ENCODE data around the gene CDO1.

Gene CDO1

DNA sequence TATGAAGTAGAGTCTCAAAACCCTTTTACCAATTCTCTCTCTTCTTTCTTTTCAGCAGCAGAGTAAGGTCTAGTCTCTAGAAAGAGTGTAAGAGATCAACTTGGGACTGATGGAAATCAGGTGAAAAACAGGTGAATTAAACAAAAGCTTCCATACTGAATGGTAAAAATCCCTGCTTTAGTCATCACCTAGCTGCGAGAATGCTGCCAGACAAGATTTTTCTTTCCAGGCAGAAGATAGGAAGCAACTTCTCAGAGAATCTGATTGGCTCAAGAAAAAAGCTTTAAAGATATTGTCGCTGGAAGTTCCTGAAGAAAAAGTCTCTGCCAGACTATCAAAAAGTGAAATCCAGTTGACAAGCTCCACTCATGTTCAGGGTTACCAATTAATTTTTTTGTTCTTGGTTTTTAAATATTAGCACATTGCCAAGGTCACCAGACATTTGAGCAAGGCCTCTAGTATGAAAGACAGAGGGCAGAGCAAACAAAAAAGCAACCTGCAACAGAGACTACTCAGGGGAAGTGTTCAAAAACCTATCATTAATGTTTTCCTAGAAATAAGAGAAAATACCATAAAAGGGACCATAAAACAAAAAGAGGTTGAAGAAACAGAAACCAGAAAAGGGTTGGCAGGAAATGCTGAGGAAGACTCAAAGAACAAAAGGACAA lies 9.3 kb downstream of the CDO1 start:
- no peak overlapping the region for H3K4me3 ChIP-seq (ENCODE audit: low read length)
- H3K27ac ChIP-seq (ENCODE audit: low read depth, low read length): no peak overlapping the region
- no peaks in the 10 kb centered on the region for H3K27me3 ChIP-seq (ENCODE audit: control insufficient read depth, insufficient read depth, low read length)
- no peaks in the 10 kb centered on the region for H3K4me1 ChIP-seq (ENCODE audit: control insufficient read depth, insufficient read depth, low read length)
- no peak overlapping the region for H3K9ac ChIP-seq (ENCODE audit: low read length)
- no peaks in the 10 kb centered on the region for H3K36me3 ChIP-seq (ENCODE audit: control insufficient read depth, insufficient read depth, low read length)

DNA sequence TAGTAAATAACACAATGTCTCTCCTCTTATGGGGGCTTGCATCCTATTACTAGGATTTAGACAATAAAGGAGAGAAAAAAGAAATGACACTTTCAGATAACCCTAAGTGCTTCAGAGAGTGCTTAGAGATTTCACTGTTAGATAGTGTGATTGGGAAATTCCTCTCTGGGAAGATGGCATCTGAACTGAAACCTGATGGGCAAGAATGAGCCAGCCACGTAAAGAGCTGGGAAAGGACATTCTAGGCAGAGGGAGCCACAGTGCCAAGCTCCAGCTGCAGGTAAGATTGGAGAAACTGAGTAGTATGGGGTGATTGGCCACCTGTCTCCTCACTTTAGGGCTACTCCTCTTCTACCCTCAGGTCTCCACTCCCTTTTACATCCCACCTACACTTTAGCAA lies 14.5 kb downstream of the CDO1 start:
- no peak overlapping the region for H3K9ac ChIP-seq (ENCODE audit: low read length)
- no peaks in the 10 kb centered on the region for H3K36me3 ChIP-seq (ENCODE audit: control insufficient read depth, insufficient read depth, low read length)
- no peaks in the 10 kb centered on the region for H3K27me3 ChIP-seq (ENCODE audit: control insufficient read depth, insufficient read depth, low read length)
- no peak overlapping the region for H3K4me3 ChIP-seq (ENCODE audit: low read length)
- no peaks in the 10 kb centered on the region for H3K4me1 ChIP-seq (ENCODE audit: control insufficient read depth, insufficient read depth, low read length)
- H3K27ac ChIP-seq (ENCODE audit: low read depth, low read length): no peak overlapping the region

DNA sequence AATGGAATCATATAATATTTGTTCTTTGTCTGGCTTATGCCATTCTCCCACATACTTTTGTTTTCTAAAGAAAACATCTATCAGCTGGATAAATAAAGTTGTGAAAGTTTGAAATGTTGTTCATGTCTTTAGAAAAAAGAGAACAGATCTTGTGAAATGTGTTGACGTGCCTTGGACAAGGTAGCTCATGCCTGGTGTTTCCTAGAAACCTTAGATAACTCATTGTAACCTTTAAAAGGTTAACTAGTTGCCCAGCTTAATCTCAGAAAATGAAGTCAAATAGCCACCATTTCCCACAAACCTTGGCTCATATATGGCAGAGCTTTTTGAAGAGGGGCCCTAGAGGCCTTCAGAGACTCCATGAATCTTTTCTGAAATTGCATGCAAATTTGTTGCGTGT lies 15.3 kb downstream of the CDO1 start:
- no peak overlapping the region for H3K27ac ChIP-seq (ENCODE audit: low read depth, low read length)
- H3K27me3 ChIP-seq (ENCODE audit: control insufficient read depth, insufficient read depth, low read length): no peaks in the 10 kb centered on the region
- H3K4me3 ChIP-seq (ENCODE audit: low read length): no peak overlapping the region
- no peaks in the 10 kb centered on the region for H3K4me1 ChIP-seq (ENCODE audit: control insufficient read depth, insufficient read depth, low read length)
- no peak overlapping the region for H3K9ac ChIP-seq (ENCODE audit: low read length)
- H3K36me3 ChIP-seq (ENCODE audit: control insufficient read depth, insufficient read depth, low read length): no peaks in the 10 kb centered on the region

DNA sequence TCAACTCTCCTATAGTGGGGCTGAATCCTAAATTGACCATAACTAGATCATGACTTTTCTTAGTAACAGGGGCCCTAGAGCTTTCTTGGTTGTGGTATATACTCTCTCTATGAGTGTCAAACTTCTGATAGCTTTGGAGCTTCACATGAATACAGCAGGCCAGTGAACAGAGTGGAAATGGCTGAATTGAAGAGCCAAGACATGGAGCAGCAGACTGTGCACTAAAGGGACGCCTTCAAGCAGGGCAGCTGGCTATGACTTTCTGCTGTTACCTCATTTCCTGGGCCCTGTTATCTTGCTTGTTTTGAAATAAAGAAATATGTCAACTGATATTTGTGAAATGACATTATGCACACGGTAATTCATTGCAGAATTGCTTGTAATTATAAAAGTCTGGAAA lies 16.4 kb downstream of the CDO1 start:
- Histone ChIP-seq H3K9ac (ENCODE audit: low read length) (no peak overlapping the region), H3K4me1 (ENCODE audit: control insufficient read depth, insufficient read depth, low read length) (no peaks in the 10 kb centered on the region), H3K27me3 (ENCODE audit: control insufficient read depth, insufficient read depth, low read length) (no peaks in the 10 kb centered on the region), H3K36me3 (ENCODE audit: control insufficient read depth, insufficient read depth, low read length) (no peaks in the 10 kb centered on the region), H3K27ac (ENCODE audit: low read depth, low read length) (no peak overlapping the region), H3K4me3 (ENCODE audit: low read length) (no peak overlapping the region)

DNA sequence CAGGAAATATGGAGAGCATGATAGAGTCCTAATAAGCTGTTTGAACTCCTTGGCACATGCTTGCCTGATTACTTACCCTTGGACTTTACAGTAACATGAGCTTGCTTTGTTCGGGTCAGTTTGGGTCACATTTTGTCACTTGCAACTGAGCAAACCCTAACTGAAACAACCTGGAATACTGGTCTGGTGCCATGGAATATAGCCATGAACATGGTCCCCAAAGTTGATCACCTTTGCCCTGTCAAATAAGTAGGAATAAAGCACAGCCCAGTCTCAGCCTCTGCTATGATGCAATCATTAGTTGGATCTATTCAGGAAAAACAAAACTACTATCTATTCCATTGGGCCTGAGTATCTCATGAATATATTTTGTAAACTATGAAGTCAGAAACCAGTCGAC lies 18.2 kb downstream of the CDO1 start:
- no peak overlapping the region for H3K27ac ChIP-seq (ENCODE audit: low read depth, low read length)
- no peaks in the 10 kb centered on the region for H3K27me3 ChIP-seq (ENCODE audit: control insufficient read depth, insufficient read depth, low read length)
- no peak overlapping the region for H3K4me3 ChIP-seq (ENCODE audit: low read length)
- no peak overlapping the region for H3K9ac ChIP-seq (ENCODE audit: low read length)
- no peaks in the 10 kb centered on the region for H3K36me3 ChIP-seq (ENCODE audit: control insufficient read depth, insufficient read depth, low read length)
- H3K4me1 ChIP-seq (ENCODE audit: control insufficient read depth, insufficient read depth, low read length): no peaks in the 10 kb centered on the region

- H3K27ac ChIP-seq (ENCODE audit: low read depth, low read length): no peak overlapping the region
Observed at GRCh38 chr5:115796656-115797055, 19.8 kb downstream of the CDO1 start.

GRCh38 chr5:115795700-115796099 lies 20.8 kb downstream of the CDO1 start:
- H3K9ac ChIP-seq (ENCODE audit: low read length): no peak overlapping the region
- H3K4me3 ChIP-seq (ENCODE audit: low read length): no peak overlapping the region
- no peaks in the 10 kb centered on the region for H3K27me3 ChIP-seq (ENCODE audit: control insufficient read depth, insufficient read depth, low read length)
- H3K4me1 ChIP-seq (ENCODE audit: control insufficient read depth, insufficient read depth, low read length): no peaks in the 10 kb centered on the region
- H3K36me3 ChIP-seq (ENCODE audit: control insufficient read depth, insufficient read depth, low read length): no peaks in the 10 kb centered on the region
- H3K27ac ChIP-seq (ENCODE audit: low read depth, low read length): no peak overlapping the region

More at GRCh38 chr5:115796656-115797055, 19.8 kb downstream of the CDO1 start:
- Histone ChIP-seq H3K4me3 (ENCODE audit: low read length) (no peak overlapping the region), H3K9ac (ENCODE audit: low read length) (no peak overlapping the region), H3K4me1 (ENCODE audit: control insufficient read depth, insufficient read depth, low read length) (no peaks in the 10 kb centered on the region), H3K27me3 (ENCODE audit: control insufficient read depth, insufficient read depth, low read length) (no peaks in the 10 kb centered on the region), H3K36me3 (ENCODE audit: control insufficient read depth, insufficient read depth, low read length) (no peaks in the 10 kb centered on the region)

DNA sequence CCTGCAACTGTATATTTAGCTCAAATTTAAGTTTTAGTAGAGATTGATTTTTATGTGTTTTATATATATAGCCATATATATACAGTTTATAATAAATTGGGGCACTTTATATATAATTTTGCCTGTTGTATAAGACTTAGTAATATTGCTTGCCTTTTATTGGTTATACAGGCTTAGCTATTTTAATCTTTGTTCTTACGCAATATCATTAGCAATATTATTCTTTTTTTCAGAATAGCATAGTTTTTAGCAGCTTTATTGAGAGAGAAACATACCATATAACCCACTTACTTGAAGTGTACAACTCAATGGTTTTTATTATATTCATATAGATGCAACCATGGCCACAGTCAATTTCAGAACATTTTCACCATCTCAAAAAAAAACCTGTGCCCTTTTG lies 28.0 kb downstream of the CDO1 start:
- H3K27me3 ChIP-seq (ENCODE audit: control insufficient read depth, insufficient read depth, low read length): no peaks in the 10 kb centered on the region
- H3K4me3 ChIP-seq (ENCODE audit: low read length): no peak overlapping the region
- H3K9ac ChIP-seq (ENCODE audit: low read length): no peak overlapping the region
- H3K36me3 ChIP-seq (ENCODE audit: control insufficient read depth, insufficient read depth, low read length): no peaks in the 10 kb centered on the region
- H3K4me1 ChIP-seq (ENCODE audit: control insufficient read depth, insufficient read depth, low read length): no peaks in the 10 kb centered on the region
- no peak overlapping the region for H3K27ac ChIP-seq (ENCODE audit: low read depth, low read length)

GRCh38 chr5:115787426-115787825 lies 29.0 kb downstream of the CDO1 start:
- Histone ChIP-seq H3K36me3 (ENCODE audit: control insufficient read depth, insufficient read depth, low read length) (no peaks in the 10 kb centered on the region), H3K27me3 (ENCODE audit: control insufficient read depth, insufficient read depth, low read length) (no peaks in the 10 kb centered on the region), H3K9ac (ENCODE audit: low read length) (no peak overlapping the region), H3K4me3 (ENCODE audit: low read length) (no peak overlapping the region), H3K4me1 (ENCODE audit: control insufficient read depth, insufficient read depth, low read length) (no peaks in the 10 kb centered on the region), H3K27ac (ENCODE audit: low read depth, low read length) (no peak overlapping the region)

- H3K27me3 ChIP-seq (ENCODE audit: control insufficient read depth, insufficient read depth, low read length): no peaks in the 10 kb centered on the region
- H3K36me3 ChIP-seq (ENCODE audit: control insufficient read depth, insufficient read depth, low read length): no peaks in the 10 kb centered on the region
- no peak overlapping the region for H3K9ac ChIP-seq (ENCODE audit: low read length)
- no peak overlapping the region for H3K27ac ChIP-seq (ENCODE audit: low read depth, low read length)
- no peak overlapping the region for H3K4me3 ChIP-seq (ENCODE audit: low read length)
- H3K4me1 ChIP-seq (ENCODE audit: control insufficient read depth, insufficient read depth, low read length): no peaks in the 10 kb centered on the region
Observed at GRCh38 chr5:115785381-115786065, 30.9 kb downstream of the CDO1 start.

DNA sequence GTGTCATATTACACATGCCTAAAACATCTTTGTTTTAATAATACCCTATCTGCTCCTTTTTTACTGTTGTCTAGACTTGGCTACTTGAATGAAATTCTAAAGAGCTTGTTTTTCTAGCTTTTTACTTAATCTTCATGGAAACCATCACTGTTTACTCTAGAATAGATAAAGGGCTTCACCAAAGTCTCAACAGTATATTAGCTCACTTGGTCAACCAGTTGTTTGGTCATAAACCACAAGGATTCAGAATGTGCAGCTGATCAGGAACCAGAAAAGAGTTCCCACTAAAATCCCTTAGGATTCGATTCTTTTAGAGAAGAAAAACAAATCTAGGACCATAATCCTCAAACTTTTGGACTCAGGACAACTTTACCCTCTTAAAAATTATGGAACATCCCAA lies 38.0 kb downstream of the CDO1 start:
- no peak overlapping the region for H3K27ac ChIP-seq (ENCODE audit: low read depth, low read length)
- H3K4me3 ChIP-seq (ENCODE audit: low read length): no peak overlapping the region
- no peaks in the 10 kb centered on the region for H3K4me1 ChIP-seq (ENCODE audit: control insufficient read depth, insufficient read depth, low read length)

GRCh38 chr5:115776989-115777388 lies 39.5 kb downstream of the CDO1 start:
- Histone ChIP-seq H3K9ac (ENCODE audit: low read length) (no peak overlapping the region), H3K27ac (ENCODE audit: low read depth, low read length) (no peak overlapping the region), H3K4me1 (ENCODE audit: control insufficient read depth, insufficient read depth, low read length) (no peaks in the 10 kb centered on the region), H3K27me3 (ENCODE audit: control insufficient read depth, insufficient read depth, low read length) (no peaks in the 10 kb centered on the region), H3K4me3 (ENCODE audit: low read length) (no peak overlapping the region), H3K36me3 (ENCODE audit: control insufficient read depth, insufficient read depth, low read length) (no peaks in the 10 kb centered on the region)

More for the DNA sequence above, 38.0 kb downstream of the CDO1 start:
- Histone ChIP-seq H3K9ac (ENCODE audit: low read length) (no peak overlapping the region), H3K27me3 (ENCODE audit: control insufficient read depth, insufficient read depth, low read length) (no peaks in the 10 kb centered on the region), H3K36me3 (ENCODE audit: control insufficient read depth, insufficient read depth, low read length) (no peaks in the 10 kb centered on the region)

DNA sequence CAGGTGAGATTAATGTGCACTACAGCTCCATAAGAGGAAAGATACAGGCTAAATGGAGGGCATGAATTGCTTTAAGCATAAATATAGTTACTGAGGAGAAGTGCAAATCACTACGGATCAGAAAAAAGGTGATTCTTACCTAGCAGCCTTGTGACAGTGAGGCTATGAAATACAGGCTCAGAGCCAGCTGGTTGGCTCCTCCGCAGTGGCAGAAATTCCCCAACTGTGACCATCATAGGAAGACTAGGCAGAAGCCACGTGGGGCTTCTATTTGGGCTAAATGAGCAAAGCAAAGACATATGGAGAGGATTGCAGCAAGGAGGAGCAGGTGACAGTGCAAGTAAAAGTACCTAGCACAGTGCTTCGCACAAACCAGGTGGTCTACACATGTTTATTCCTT lies 40.5 kb downstream of the CDO1 start:
- H3K36me3 ChIP-seq (ENCODE audit: control insufficient read depth, insufficient read depth, low read length): no peaks in the 10 kb centered on the region
- H3K4me1 ChIP-seq (ENCODE audit: control insufficient read depth, insufficient read depth, low read length): no peaks in the 10 kb centered on the region
- H3K9ac ChIP-seq (ENCODE audit: low read length): no peak overlapping the region
- no peak overlapping the region for H3K4me3 ChIP-seq (ENCODE audit: low read length)
- H3K27me3 ChIP-seq (ENCODE audit: control insufficient read depth, insufficient read depth, low read length): no peaks in the 10 kb centered on the region
- H3K27ac ChIP-seq (ENCODE audit: low read depth, low read length): no peak overlapping the region

Data from rectal smooth muscle tissue (tissue), 1 donor.